ENCODE results near the gene MUC15. TPM values are rescaled to one million over a fixed set of nuclear protein-coding genes. Genes with fewer than 3 reads are reported as not detected.
"Not testable (repeated sequence)": the region's sequence is repeated elsewhere in the genome, so short reads cannot be mapped to it uniquely, and the experiment has no call there.

The MUC15 gene
- polyA plus RNA-seq, 1 experiment = not detected

DNA sequence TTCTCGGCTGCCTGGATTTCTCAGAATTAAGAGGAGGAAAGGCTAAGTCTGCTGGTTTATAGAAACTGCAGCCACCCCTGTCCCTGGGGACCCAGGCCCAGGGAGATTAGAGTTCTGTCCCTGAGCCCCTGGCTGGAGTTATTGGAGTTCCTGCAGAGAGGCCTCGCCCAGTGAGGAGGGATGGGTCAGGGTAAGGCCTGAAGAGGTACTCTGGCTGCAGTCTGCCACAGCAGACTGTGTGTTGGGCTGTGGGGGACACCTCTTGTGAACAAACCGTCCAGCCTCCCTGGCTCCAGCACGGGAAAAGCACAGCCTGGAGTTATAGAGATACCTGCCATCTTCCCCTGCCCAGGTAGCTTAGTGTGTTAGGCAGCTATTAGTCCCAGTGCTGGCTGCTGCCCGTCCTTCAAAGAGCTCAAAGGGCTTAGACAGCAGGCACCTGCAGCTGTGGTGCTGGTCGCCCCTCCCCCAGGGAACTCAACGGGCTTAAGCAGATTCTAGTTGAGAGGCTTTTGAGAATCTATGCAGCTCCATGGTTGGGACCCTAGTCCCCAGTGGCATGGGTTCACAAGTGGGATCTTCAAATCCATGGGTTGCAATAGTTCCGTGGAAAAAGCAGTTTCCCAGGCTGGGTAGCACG, 36.6 kb upstream of the MUC15 start:
- ChIA-PET CTCF (interaction anchor here (1.2 kb wide), 1 partner anchor 301 kb away, joined by 3 read pairs; no protein-coding TSS in a partner anchor), POLR2A (no interaction called here)
- H3K27me3 ChIP-seq (ENCODE audit: control insufficient read depth, insufficient read depth, low read length) = no peaks in the 10 kb centered on the region
- H3K4me3 ChIP-seq (ENCODE audit: low read depth, low read length) = no peak overlapping the region
- DNase-seq (ENCODE audit: low read depth) = no peak
- no peaks in the 10 kb centered on the region for H3K36me3 ChIP-seq (ENCODE audit: control insufficient read depth, insufficient read depth, low read length)
- TF ChIP-seq, protein P1, sequence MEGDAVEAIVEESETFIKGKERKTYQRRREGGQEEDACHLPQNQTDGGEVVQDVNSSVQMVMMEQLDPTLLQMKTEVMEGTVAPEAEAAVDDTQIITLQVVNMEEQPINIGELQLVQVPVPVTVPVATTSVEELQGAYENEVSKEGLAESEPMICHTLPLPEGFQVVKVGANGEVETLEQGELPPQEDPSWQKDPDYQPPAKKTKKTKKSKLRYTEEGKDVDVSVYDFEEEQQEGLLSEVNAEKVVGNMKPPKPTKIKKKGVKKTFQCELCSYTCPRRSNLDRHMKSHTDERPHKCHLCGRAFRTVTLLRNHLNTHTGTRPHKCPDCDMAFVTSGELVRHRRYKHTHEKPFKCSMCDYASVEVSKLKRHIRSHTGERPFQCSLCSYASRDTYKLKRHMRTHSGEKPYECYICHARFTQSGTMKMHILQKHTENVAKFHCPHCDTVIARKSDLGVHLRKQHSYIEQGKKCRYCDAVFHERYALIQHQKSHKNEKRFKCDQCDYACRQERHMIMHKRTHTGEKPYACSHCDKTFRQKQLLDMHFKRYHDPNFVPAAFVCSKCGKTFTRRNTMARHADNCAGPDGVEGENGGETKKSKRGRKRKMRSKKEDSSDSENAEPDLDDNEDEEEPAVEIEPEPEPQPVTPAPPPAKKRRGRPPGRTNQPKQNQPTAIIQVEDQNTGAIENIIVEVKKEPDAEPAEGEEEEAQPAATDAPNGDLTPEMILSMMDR (IDR thresholded peaks at IDR 0.05; ENCODE audit: insufficient read depth, low read depth, low read length) = no peak

- no peaks in the 10 kb centered on the region for H3K36me3 ChIP-seq (ENCODE audit: control insufficient read depth, insufficient read depth, low read length)
- CTCF ChIA-PET = interaction anchor here (1.2 kb wide), 1 partner anchor 300 kb away, joined by 3 read pairs; no protein-coding TSS in a partner anchor
- TF ChIP-seq, protein P1 (IDR thresholded peaks at IDR 0.05; ENCODE audit: insufficient read depth, low read depth, low read length) = no peak
- POLR2A ChIA-PET = no interaction called here
- H3K27me3 ChIP-seq (ENCODE audit: control insufficient read depth, insufficient read depth, low read length) = no peaks in the 10 kb centered on the region
- H3K4me3 ChIP-seq (ENCODE audit: low read depth, low read length) = no peak overlapping the region
- no peak for DNase-seq (ENCODE audit: low read depth)
These were observed 35.9 kb upstream of the MUC15 start for GRCh38 chr11:26607725-26608506.

DNA sequence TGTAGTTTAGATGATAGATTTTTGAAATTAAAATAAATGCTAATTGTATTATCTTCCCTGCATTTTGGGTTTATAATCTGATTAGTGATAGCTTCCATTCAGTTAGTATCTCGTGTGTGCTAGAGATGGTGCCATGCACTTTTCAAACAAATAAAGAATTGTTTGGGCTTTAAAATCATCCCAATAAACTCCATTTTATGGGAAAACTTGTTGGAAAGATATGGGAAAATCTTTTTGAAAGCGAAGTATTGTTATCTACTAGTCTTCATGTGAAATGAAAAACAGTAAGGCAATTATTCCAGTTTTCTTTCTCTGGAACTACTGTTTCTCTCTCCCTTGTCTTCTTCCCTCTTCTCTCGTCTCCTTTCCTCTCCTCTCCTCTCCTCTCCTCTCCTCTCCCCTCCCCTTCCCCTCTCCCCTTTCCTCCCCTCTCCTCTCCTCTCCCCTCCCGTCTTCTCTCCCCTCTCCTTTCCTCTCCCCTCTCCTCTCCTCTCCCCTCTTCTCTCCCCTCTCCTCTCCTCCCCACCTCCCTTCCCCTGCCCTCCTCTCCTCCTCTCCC, 27.9 kb upstream of the MUC15 start:
- TF ChIP-seq, protein P1 (IDR thresholded peaks at IDR 0.05; ENCODE audit: insufficient read depth, low read depth, low read length) = no peak
- CTCF ChIA-PET = no interaction called here
- H3K36me3 ChIP-seq (ENCODE audit: control insufficient read depth, insufficient read depth, low read length) = no peaks in the 10 kb centered on the region
- no peaks in the 10 kb centered on the region for H3K27me3 ChIP-seq (ENCODE audit: control insufficient read depth, insufficient read depth, low read length)
- POLR2A ChIA-PET = no interaction called here
- DNase-seq (ENCODE audit: low read depth) = no peak
- no peak overlapping the region for H3K4me3 ChIP-seq (ENCODE audit: low read depth, low read length)

GRCh38 chr11:26599425-26599824, 27.4 kb upstream of the MUC15 start:
- ChIA-PET POLR2A (no interaction called here), CTCF (no interaction called here)
- no peaks in the 10 kb centered on the region for H3K27me3 ChIP-seq (ENCODE audit: control insufficient read depth, insufficient read depth, low read length)
- TF ChIP-seq, protein P1 (IDR thresholded peaks at IDR 0.05; ENCODE audit: insufficient read depth, low read depth, low read length) = no peak
- no peak overlapping the region for H3K4me3 ChIP-seq (ENCODE audit: low read depth, low read length)
- H3K36me3 ChIP-seq (ENCODE audit: control insufficient read depth, insufficient read depth, low read length) = no peaks in the 10 kb centered on the region
- no peak for DNase-seq (ENCODE audit: low read depth)

DNA sequence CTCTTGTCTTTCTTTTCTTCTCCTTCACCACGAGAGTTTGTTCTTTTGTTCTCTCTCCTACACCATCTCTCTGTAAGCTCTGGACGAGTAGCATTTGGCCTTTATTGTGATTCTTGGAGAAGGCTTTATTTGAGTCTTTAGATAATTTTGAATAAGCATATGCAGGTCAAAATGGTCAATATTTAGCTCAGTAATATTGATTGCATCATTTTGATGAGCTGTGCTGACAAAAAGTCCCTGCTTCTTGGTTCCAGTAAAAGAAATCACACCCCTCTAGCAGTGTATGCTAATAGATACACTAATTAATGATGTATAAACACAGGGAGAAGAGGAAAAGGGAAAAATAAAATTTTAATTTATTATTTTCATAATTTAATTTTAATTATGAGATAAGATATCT, 25.8 kb upstream of the MUC15 start:
- DNase-seq (ENCODE audit: low read depth) = no peak
- Histone ChIP-seq H3K36me3 (ENCODE audit: control insufficient read depth, insufficient read depth, low read length) (no peaks in the 10 kb centered on the region), H3K27me3 (ENCODE audit: control insufficient read depth, insufficient read depth, low read length) (no peaks in the 10 kb centered on the region), H3K4me3 (ENCODE audit: low read depth, low read length) (no peak overlapping the region)
- TF ChIP-seq, protein P1 (IDR thresholded peaks at IDR 0.05; ENCODE audit: insufficient read depth, low read depth, low read length) = no peak
- ChIA-PET POLR2A (no interaction called here), CTCF (no interaction called here)

GRCh38 chr11:26597049-26597689, 25.1 kb upstream of the MUC15 start:
- H3K27me3 ChIP-seq (ENCODE audit: control insufficient read depth, insufficient read depth, low read length); DNase-seq (ENCODE audit: low read depth); H3K4me3 ChIP-seq (ENCODE audit: low read depth, low read length); CTCF ChIA-PET; H3K36me3 ChIP-seq (ENCODE audit: control insufficient read depth, insufficient read depth, low read length); POLR2A ChIA-PET: not testable (repeated sequence)

GRCh38 chr11:26595207-26595865, 23.3 kb upstream of the MUC15 start:
- H3K27me3 ChIP-seq (ENCODE audit: control insufficient read depth, insufficient read depth, low read length); DNase-seq (ENCODE audit: low read depth); H3K4me3 ChIP-seq (ENCODE audit: low read depth, low read length); CTCF ChIA-PET; H3K36me3 ChIP-seq (ENCODE audit: control insufficient read depth, insufficient read depth, low read length); POLR2A ChIA-PET: not testable (repeated sequence)

Measured in BJ (cell line).